ENCODE data around the gene SLC16A13.

- TF ChIP-seq TAF1 (IDR thresholded peaks at IDR 0.05; ENCODE audit: borderline replicate concordance, insufficient read depth, low read length) (peak; percentile 85; the same call in 1 of the 2 replicates), POLR2AphosphoS5 (IDR thresholded peaks at IDR 0.05; ENCODE audit: low read depth, low read length) (peak; percentile 89), REST (IDR thresholded peaks at IDR 0.05; ENCODE audit: insufficient read depth in 1 of 2, low read depth in 2 of 2, low read length in 2 of 2) (0 out of 4 replicates have a peak, but pooled peaks of 1 of the 2 experiments have one; percentile 3), SIN3A (IDR thresholded peaks at IDR 0.05; ENCODE audit: borderline replicate concordance, insufficient read depth, low read length) (no peak; the same call in 1 of the 2 replicates)
Measured at GRCh38 chr17:7014261-7014994, 21.4 kb upstream of the SLC16A13 start.
